Hair follicular keratinocyte (primary cell): ENCODE results near the gene GAGE13. TPM values are rescaled to one million over a fixed set of nuclear protein-coding genes. Genes with fewer than 3 reads are reported as not detected.

Source experiments
- total RNA-seq: library from RNA; depleted of rRNA; stranded (reverse); fragments of >200 nt; gene quantifications from 2 replicates; pipeline ENCODE4 v1.2.3, GENCODE V29; 2015

Gene GAGE13
- not detected in 2 replicates for total RNA-seq

GRCh38 chrX:49331282-49331681, at the start of gene GAGE13:
Gene GAGE13, plus strand, starts transcription at chrX:49331582. Its CDS starts 1,156 bp downstream, at chrX:49332738.

GRCh38 chrX:49303346-49303745, 28.0 kb upstream of the GAGE13 start, which contains the start of gene GAGE10:
Gene GAGE10, plus strand, starts transcription at chrX:49303646. Its CDS starts 1,214 bp downstream, at chrX:49304860.

GRCh38 chrX:49321737-49322136, 9.6 kb upstream of the GAGE13 start, which contains the start of gene GAGE12J:
Gene GAGE12J, plus strand, starts transcription at chrX:49322037. Its CDS starts 1,157 bp downstream, at chrX:49323194.

Other genes with a start within 250 kb of the GAGE13 start
- gene GPKOW, start 207.8 kb upstream of the GAGE13 start, total RNA-seq: 19.7 and 30.4 TPM in 2 replicates
- gene MAGIX, start 168.8 kb upstream of the GAGE13 start, total RNA-seq: 4.8 and 11.0 TPM in 2 replicates
- 89.8 and 101 TPM in 2 replicates for gene PLP2, start 159.7 kb upstream of the GAGE13 start, total RNA-seq
- 18.9 and 21.5 TPM in 2 replicates for gene PRICKLE3, start 145.2 kb upstream of the GAGE13 start, total RNA-seq
- gene SYP, start 131.4 kb upstream of the GAGE13 start, total RNA-seq: 0.16 and 0.30 TPM in 2 replicates
- 0.08 TPM in 1 of 2 replicates, not detected in the other for gene CACNA1F, start 98.2 kb upstream of the GAGE13 start, total RNA-seq
- 14.8 and 18.9 TPM in 2 replicates for gene CCDC22, start 96.1 kb upstream of the GAGE13 start, total RNA-seq
- gene FOXP3, start 66.9 kb upstream of the GAGE13 start, total RNA-seq: not detected in 2 replicates
- gene PPP1R3F, start 61.8 kb upstream of the GAGE13 start, total RNA-seq: 0.78 and 1.5 TPM in 2 replicates
- gene GAGE10, start 27.9 kb upstream of the GAGE13 start, total RNA-seq: not detected in 2 replicates
- not detected in 2 replicates for gene GAGE12J, start 9.5 kb upstream of the GAGE13 start, total RNA-seq
- gene GAGE12C, start 200.6 kb downstream of the GAGE13 start, total RNA-seq: not detected in 2 replicates
- gene GAGE12D, start 210.2 kb downstream of the GAGE13 start, total RNA-seq: not detected in 2 replicates
- not detected in 2 replicates for gene GAGE12E, start 219.7 kb downstream of the GAGE13 start, total RNA-seq
- not detected in 2 replicates for gene GAGE12F, start 229.3 kb downstream of the GAGE13 start, total RNA-seq
- gene GAGE12G, start 238.8 kb downstream of the GAGE13 start, total RNA-seq: not detected in 2 replicates
- not detected in 2 replicates for gene GAGE12H, start 248.4 kb downstream of the GAGE13 start, total RNA-seq